Activated T-helper 9 cell treated with anti-CD3 and anti-CD28 coated beads, Interleukin-2, amount 50 U/mL, for 16 hours (primary cell): ENCODE data around the gene PALLD.

Experiments
- DNase-seq: peaks from one replicate; pipeline ENCODE4 v3.0.0-alpha.2; 2020; ENCODE audit warnings: low read depth

The PALLD gene

DNA sequence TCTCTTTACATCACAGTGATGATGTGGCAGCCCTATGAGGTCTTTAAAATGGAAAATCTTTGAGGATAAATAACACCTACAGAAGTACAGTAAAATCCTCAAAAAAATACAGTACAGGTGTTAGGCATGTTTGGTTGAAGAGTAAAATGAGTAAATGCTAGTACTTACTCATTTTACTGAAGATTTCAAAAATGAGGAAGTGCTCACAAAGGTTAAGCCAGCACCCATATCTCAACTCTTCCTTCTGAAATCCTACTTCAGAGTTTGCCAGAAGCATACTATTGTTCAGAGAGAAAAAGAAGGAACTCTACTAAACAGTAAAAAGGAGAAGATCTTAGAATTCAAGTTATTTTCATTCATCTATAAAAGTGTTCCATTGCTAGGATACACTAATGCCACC, 382.3 kb downstream of the PALLD start:
- DNase-seq, result no peak

DNA sequence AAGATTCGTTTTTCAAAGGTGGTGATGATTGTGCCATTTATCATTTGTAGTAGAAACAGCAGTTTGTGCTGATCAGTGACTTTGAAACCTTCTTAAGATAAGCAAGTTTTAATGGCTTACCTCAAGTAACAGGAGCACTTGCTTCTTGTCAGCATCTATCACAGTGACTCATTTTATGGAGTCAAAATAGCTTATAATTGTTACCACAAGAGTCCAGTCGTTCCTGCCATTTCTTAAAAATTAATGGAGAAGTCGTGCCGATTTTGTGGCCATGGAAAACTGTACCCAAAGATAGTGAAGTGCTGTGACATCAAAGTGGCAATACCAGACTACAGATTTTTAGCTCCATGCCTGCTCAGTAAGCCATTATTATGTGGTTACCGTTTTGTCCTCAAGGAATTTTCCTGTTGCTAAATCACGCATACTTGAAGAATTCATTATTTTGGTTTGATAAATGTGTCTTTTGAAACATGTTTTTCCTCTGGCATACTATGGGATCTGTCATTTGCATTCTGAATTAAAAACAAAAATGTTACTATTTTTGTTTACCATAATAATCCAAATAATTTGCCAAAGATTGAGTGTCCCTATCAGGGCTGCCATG, 383.3 kb downstream of the PALLD start:
- DNase-seq, result no peak

DNA sequence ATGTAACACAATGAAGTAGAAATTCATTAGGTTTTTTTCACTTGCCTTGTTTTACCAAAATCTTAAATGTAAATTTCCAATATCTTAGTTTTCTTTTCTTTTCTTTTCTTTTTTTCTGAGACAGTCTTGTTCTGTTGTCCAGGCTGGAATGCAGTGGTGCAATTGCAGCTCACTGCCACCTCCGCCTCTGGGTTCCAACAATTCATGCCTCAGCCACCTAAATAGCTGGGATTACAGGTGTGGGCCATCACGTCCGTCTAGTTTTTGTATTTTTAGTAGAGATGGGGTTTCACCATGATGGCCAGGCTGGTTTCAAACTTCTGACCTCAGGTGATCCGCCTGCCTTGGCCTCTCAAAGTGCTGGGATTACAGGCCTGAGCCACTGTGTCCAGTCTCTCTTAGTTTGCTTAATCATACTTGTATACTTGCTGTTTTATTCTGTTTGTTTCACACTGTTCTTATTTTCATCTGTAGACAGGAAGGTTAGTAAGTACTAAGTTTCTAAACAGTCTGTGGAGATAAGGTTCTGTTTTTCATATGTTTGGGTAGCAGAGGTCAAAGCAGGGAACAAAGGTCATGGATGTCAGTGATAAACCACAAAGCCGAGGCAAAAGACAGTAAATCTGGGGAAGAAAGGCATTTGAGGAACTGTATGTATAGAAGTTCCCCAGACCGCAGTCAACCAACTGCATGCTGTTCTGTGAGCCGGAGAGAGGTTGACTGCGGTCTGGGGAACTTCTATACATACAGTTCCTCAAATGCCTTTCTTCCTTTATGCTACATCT, 384.2 kb downstream of the PALLD start:
- DNase-seq, result no peak

DNA sequence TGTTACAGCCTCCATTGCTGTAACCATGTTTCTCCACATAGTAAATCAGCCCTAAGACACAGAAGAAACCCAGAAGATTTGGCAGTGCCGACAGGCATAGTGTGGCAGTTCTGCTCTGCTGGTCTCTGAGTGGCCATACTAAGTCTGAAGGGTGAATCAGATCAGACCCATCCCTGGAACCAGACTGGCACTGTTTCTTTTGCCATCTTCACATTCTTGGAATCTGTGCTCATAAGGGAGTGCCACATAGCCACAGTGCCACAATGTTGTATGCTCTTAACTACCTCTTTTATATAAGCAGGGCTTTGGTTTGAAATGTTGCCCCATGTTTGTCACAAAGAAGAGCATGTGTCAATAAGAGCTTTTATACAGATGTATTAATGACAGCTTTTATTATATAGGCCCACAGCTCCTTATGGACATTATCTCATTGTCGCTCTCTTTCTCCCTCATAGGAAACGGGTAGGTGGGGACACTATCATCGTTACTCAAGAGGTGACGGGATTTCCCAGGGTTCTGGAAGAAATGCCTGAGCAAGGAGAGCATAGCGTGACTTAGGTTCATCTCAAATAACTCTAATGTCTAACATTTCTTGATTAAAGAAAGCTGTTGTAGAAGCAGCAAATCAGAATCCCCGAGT, 385.0 kb downstream of the PALLD start:
- no peak for DNase-seq

DNA sequence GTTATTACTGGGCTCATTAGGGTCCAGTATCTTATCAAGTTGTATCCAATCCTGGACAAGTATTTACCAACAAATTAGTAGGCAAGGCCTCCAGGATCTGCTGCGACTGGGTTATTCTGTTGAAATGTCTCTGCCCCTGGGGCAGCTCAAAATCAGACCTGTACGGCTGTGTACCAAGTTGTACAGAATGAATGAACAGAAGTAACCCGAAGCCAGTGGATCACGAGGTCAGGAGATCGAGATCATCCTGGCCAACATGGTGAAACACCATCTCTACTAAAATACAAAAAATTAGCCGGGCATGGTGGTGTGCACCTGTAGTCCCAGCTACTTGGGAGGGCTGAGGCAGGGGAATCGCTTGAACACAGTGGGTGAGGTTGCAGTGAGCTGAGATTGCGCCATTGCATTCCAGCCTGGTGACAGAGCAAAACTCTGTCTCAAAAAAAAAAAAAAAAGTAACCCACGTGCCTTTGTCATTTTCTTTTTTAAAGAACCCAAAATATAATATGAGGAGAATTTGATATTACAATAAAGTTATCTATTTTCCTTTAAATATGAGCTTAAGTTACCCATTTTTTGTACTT, 385.9 kb downstream of the PALLD start:
- no peak for DNase-seq

DNA sequence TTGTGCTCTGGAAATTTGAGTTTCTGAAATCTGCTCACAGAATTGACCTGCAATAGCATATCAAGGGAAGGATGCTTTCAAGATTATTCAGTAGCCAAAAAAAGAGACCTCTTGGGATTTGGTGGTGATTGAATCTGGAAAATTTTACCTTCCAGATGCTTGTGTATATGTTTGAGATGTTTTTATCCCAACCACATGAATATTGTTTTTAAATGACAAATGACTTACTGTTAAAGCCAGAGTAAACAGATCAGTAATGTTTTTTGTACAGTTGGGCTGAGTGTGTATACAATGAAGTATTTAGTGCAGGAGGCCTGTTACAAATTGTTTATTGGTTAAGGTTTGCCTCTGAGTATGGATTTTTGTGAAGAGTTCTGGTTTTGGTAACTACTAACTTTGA, 386.7 kb downstream of the PALLD start:
- no peak for DNase-seq

DNA sequence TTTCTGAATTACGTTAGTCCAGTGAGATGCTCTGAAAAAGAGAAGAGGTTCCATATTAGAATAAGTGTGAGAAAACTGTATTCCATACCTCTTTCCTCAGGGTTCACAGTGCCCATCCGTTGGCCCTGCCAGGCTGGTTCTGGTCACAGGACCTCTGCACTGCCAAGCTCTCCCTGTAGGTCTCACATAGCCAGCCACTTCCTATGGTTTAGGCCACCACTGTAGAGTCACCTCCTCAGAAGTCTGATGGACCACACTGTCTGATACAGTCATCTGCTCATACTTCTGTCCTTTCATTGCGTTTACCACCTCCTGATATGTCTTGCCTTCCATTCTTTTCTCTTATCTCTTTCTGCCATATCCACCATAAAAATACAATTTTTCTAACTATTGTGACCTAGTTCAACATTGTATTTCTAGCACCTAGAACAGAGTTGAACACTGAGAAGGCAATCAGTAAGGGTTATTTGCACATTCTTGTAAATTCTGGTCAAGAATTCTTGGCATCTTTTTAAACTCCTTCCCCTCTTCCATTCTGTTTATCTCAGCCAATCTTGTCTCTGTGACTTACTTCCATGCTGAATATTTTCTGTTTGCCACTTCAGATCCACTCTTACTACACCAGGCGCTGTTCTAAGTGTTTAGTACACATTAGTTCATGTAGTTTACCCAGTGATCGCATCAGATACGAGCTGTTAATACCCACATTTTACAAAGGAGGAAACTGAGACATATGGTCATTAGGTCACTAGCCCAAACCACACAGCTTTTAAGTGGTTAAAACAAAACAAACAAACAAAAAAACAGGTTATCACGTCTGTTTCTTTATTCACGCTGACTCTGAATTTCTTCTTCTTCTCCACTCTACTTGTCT, 387.6 kb downstream of the PALLD start:
- no peak for DNase-seq

DNA sequence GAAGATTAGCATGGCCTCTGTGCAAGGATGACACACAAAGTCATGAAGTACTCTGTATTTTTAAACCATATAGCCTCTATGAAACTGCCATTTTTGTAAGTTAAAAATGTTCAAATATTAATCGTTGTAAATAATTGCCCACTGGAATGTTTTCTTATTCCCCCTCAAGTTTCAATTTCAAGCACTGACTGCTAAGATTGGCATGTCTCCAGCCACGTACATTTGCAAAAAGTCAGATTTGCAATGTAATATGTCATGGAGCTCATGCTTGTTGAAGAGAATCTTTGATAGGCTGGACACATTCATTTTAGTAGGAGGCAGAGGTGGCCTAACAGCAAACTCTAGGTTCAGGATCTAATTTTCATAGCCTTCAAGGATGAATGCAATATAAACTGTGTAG, 388.5 kb downstream of the PALLD start:
- DNase-seq, result no peak

DNA sequence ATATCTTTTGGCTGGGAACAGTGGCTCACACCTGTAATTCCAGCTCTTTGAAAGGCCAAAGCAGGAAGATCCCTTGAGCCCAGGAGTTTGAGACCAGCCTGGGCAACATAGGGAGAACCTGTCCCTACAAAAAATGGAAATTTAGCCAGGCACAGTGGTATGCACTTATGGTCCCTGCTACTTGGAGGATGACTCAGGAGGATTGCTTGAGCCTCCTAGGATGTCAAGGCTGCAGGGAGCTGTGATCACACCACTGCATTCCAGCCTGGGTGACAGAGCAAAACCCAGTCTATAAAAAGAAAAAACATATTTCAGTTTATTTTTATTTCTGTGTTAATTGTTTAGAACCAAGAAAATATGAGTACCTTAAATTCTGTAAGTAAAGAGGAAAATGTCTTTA, 389.5 kb downstream of the PALLD start:
- no peak for DNase-seq

DNA sequence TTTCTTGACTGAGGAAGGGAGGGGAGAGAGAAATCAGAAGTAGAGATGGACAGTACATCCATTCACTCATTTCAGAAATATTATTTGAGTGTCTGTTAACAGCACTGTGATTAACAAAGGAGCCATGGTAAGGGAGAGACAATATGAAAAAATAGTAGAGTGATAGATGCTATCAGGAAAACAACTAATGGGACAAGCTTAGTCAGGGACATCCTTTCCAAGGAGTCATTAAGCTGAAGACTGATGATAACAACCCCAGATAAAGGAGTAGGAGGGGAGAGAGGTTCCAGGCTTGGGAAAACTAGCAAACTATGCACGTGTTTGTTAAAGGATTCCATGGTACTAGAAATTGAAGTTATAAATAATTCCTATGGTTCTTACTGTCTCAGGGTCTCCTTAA, 391.0 kb downstream of the PALLD start:
- no peak for DNase-seq

DNA sequence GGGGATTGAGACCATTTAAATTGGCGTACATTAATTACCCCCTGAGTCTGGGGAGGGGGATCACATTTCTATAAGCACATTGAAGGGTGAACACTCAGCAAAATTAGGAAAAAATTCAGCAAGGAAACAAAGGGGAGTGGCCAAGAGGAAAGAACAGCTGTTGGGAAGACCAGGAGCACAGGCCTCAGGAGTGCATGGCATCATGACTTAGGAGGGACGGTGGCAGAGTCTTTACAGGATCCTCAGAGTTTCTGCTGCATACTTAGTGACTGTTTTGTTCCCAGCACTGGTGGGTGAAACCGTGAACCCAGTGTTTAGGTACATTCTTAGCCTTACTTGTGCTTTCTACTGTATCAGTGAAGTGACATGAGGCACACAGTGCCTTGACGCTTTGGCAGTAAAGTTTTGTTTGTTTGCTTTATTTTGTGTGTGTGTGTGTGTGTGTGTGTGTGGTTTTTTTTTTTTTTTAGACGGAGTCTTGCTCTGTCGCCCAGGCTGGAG, 391.9 kb downstream of the PALLD start:
- DNase-seq, result no peak

DNA sequence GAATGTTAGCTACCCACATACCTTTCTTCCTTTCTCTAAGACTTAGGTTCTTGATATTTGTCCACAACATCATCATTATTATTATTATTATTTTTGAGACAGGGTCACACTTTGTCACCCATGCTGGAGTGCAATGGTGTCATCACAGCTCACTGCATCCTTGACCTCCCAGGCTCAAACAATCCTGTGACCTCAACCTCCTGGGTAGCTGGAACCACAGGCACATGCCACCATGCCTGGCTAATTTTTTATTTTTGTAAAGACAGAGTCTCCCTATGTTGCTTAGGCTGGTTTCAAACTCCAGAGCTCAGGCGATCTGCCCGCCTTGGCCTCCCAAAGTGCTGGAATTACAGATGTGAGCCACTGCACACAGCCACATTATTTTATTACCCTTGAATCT, 394.2 kb downstream of the PALLD start:
- no peak for DNase-seq

DNA sequence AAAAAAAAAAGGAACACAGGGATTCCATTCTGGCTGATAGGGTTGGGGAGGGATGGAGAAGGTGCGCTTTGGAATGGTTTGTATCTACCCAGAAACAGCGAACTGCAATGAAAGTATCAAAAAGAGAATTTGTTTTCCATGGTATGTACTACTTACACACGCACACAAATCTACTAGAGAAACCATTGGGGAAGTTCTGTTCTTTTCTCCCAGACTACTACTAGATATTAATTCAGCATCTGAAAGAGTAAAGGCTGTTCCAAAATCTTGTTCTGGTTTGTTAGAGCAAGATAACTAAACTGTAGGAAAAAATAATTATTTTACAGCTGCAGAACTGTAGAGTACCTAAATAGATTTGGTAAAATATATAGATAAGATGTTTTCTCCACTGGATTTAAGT, 394.8 kb downstream of the PALLD start:
- no peak for DNase-seq

DNA sequence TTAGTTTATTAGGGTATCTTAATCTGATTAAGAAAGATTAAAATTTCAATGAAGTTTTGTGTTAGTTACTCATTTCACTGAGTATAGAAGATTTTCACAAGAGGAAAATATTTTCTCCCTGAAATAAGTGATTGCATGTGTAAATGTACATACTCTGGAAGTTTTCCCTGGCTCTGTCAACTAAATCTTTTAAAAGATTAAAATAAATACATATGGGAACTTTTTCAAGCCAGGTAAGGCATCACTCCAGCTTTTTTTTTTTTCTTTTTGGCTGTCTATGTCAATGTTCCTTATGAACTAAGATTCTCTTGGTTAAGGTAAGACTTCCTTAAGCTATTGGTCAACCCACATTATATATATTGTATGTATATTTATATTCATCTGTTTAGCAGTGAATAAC, 395.6 kb downstream of the PALLD start:
- no peak for DNase-seq

DNA sequence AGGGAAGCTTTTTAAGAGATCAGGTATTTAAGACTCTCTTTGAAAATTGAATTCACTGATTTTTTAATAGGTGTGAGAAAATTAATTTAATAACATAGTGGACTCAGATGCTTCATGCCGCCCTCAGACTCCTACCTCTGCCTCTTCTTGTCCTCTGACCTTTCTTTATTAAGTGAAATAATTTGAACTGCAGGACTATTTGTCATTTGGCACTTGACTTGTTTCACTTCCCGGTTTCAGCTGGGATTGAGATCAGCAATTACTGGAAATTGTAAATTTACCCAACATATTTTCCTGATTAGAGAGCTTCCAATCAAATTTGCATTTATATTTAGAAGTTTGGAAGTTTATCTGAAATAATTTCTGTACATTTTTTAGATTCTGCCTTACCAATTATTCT, 396.4 kb downstream of the PALLD start:
- no peak for DNase-seq

DNA sequence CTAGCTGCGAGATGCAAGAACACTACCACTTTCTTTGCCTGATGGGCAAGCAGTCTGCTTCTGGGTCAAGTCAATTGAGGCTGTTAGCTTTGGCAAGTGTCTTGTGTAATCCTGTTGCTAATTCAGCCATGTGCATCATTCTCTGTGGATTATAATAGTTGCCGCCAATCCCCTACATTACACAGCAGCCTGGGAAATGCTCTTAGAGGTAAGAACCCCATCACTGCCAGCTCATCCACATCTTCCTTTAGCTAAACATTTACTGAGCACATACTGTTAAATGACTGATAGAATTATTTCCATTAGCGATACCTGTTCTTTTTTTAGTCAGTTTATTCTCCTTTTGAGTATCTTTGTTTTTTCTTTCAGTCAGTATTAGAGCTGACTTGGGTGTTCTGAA, 397.0 kb downstream of the PALLD start:
- DNase-seq, result no peak

DNA sequence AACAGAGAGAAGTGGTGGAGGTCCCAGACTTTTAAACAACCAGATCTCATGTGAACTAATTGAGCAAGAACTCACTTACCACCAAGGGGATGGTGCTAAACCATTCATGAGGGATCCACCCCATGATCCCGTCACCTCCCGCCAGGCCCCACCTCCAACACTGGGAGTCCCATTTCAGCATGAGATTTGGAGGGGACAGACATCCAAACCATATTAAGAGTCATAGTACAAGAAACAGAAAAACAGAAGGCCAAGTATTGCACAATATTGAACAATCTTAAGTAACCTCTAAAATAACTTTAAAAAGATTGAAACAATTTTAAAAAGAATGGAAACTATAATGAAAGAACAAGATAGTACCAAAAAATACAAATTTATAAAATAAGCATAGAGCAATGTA, 403.2 kb downstream of the PALLD start:
- no peak for DNase-seq

DNA sequence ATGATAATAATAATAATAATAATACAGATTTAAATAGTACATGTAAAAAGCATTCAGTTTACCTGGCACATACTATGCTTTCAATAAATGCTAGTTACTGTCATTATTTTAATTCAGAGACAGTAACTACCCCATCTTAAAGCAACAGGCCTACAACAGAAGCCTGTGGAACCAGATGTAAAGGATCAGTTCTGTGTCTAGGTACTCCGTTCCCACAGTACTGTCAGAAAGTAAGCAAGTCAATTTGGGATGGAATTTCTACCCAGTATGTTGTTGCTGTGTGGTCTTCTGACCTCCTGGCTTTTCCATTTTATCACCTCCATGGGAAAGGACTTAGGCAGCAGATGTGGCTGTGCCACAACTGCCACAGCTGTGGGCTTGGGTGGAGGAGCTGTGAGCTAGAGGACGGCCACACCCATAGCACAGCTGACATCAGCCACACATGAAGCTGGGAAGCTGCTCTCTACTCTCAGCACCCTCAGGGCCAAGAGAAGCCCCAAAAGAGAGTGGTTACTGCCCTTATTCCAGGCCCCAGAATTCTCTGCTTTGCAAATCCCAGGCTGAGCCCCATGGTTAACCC, 410.4 kb downstream of the PALLD start:
- no peak for DNase-seq

DNA sequence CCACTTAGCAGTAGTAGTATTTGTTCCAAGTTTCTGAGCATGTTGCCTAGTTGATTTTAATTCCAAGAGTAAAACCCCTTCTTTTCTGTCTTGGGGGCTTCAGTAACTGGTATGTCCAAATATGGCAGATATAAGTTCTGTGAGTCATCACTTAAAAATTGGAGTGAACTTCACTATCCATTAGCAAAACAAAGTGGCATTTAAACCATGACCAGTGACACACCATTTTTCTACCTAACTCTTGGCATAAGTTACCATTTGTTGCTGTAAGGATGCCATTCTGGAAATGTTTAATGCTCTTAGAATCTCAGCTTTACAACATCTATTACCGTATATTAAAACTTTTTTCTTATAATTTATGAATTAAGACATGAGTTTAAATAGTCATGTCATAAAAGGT, 411.2 kb downstream of the PALLD start:
- no peak for DNase-seq

DNA sequence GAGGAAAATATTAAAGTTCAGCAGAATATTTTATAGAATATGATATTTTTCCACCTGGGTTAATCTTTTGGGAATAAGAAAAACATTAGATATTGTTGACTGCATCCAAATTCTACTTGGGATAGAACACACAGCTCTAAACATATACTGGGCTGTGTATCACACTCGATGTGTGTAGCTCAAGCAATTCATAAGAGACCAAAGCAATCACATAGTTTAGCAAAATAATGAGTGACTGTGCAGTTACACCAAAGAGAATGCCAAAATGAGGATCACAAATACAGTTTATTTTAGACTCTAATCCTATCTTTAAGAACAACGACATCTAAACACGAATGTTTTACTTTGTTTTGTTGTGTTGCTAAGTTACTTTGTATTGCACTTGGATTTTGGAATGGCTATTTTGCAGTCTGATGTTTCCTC, 412.0 kb downstream of the PALLD start:
- no peak for DNase-seq

DNA sequence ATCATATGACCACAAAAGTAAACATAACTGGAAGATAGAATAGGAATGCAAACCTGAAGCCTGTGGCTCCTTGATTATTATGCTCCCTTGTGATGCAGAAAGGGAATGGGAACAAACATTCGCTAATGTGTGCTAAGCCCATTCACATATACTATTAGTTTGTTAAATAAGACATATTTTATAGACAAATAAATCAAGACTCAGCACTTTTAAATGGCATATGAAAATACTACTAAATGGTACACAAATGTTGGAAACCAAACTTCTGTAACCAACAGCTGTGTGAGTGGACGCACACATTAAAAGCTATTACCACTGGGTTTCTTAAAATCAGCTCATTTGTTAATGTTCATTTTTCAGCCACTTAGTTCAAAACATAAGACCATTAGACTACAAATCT, 417.2 kb downstream of the PALLD start:
- no peak for DNase-seq
